HCT116 (cell line): Measurements from ENCODE around the gene POLR1B. TPM values are rescaled to one million over a fixed set of nuclear protein-coding genes. Genes with fewer than 3 reads are reported as not detected.

Experiments
- ATAC-seq: fragments of 200-7000 bp; cut with Tn5 transposase; 2 replicates; pipeline ENCODE4 v1.9.1; 2020; ENCODE audit warnings: mild to moderate bottlenecking, moderate library complexity
- BruUV-seq: library from RNA; stranded (reverse); fragments of 400-500 nt; replicated peaks from 2 replicates; lab custom pipeline; 2021; lab: Mats Ljungman, UMichigan
- CTCF ChIA-PET: fragments of 300-600 bp; sonication (Branson Sonifier 250); formaldehyde crosslinking; loops from one replicate; lab custom pipeline; 2021; ENCODE audit warnings: antibody characterized with exemption; lab: Charles Lee
- POLR2A ChIA-PET: fragments of 300-600, 350-600 bp; sonication (Branson Sonifier 250); formaldehyde crosslinking; loops from one replicate; lab custom pipeline; 2021; ENCODE audit warnings: antibody characterized with exemption; lab: Charles Lee
- RAD21 ChIA-PET, 2 experiments: fragments of 300-600 bp; sonication (Branson Sonifier 250); formaldehyde crosslinking; loops; one replicate each; lab custom pipeline; 2023; ENCODE audit warnings: low total read pairs in 2 of 2; ENCODE audit not compliant: uncharacterized antibody in 2 of 2, unreplicated experiment in 2 of 2, low non-redundant PET in 1 of 2; lab: Charles Lee
- DNase-seq: peaks from one replicate; pipeline ENCODE4 v3.0.0-alpha.2; 2010; ENCODE audit warnings: low read depth, low spot score
- H2AFZ ChIP-seq: fragments of 200-600 bp; shearing (Covaris generic), sonication (generic); 2 replicates; pipeline ENCODE4 v1.6.1; 2017; ENCODE audit warnings: low read depth, mixed run types, mixed read lengths, antibody characterized with exemption, low read length; ENCODE audit not compliant: poor library complexity, severe bottlenecking
- H3K27ac ChIP-seq: 2 replicates; pipeline ENCODE4 v1.5.1; 2012; ENCODE audit warnings: low read depth, low read length
- H3K27me3 ChIP-seq: fragments of 200-600 bp; sonication (generic); 2 replicates; pipeline ENCODE4 v1.6.1; 2016; ENCODE audit warnings: mixed run types, low read length, mixed read lengths; ENCODE audit not compliant: insufficient read depth
- H3K36me3 ChIP-seq, 2 experiments: fragments of 200-500 bp in 1 of 2; fragments of 200-600 bp in 1 of 2; sonication (Bioruptor generic) in 1 of 2; sonication (generic) in 1 of 2; 2 replicates each; pipeline versions ENCODE4 v1.5.1 to v1.6.1; 2014 to 2016; ENCODE audit warnings: low read length in 2 of 2, inconsistent platforms in 1 of 2, mixed read lengths in 1 of 2, mixed run types in 1 of 2; ENCODE audit not compliant: insufficient read depth in 2 of 2, control insufficient read depth in 1 of 2
- H3K4me1 ChIP-seq, 2 experiments: fragments of 200-600 bp in 1 of 2; sonication (generic) in 1 of 2; 2 replicates each; pipeline versions ENCODE4 v1.5.1 to v1.6.1; 2012 to 2017; ENCODE audit warnings: low read length in 2 of 2, inconsistent platforms in 1 of 2, mild to moderate bottlenecking in 1 of 2, mixed read lengths in 1 of 2, mixed run types in 1 of 2, moderate library complexity in 1 of 2; ENCODE audit not compliant: insufficient read depth in 2 of 2, control insufficient read depth in 1 of 2
- H3K4me2 ChIP-seq: fragments of 200-600 bp; sonication (generic); 2 replicates; pipeline ENCODE4 v1.6.1; 2017; ENCODE audit warnings: mixed run types, low read length, mixed read lengths
- H3K4me3 ChIP-seq, 2 experiments: fragments of 200-600 bp in 1 of 2; sonication (generic) in 1 of 2; replicated peaks in 1 of 2; 2 replicates each; pipeline ENCODE4 v1.5.1; 2011 to 2016; ENCODE audit warnings: low read length in 2 of 2, control low read depth in 1 of 2, low read depth in 1 of 2, mild to moderate bottlenecking in 1 of 2, mixed read lengths in 1 of 2, mixed run types in 1 of 2
- H3K79me2 ChIP-seq: fragments of 200-600 bp; sonication (generic); 2 replicates; pipeline ENCODE4 v1.6.1; 2017; ENCODE audit warnings: mild to moderate bottlenecking, mixed run types, low read length, moderate library complexity, mixed read lengths; ENCODE audit not compliant: insufficient read depth
- H3K9ac ChIP-seq: fragments of 200-600 bp; sonication (generic); 2 replicates; pipeline ENCODE4 v1.6.1; 2016; ENCODE audit warnings: low read length, mixed read lengths
- H3K9me2 ChIP-seq: fragments of 200-600 bp; sonication (generic), shearing (Covaris generic); 2 replicates; pipeline ENCODE4 v1.6.1; 2017; ENCODE audit warnings: mixed run types, mild to moderate bottlenecking, moderate library complexity; ENCODE audit not compliant: insufficient read depth
- H3K9me3 ChIP-seq, 2 experiments: fragments of 200-500 bp in 1 of 2; fragments of 200-600 bp in 1 of 2; sonication (Bioruptor generic) in 1 of 2; sonication (generic) in 1 of 2; 2 replicates each; pipeline ENCODE4 v1.6.1; 2014 to 2017; ENCODE audit warnings: low read length in 2 of 2, mixed read lengths in 2 of 2, inconsistent platforms in 1 of 2, low read depth in 1 of 2, mild to moderate bottlenecking in 1 of 2, mixed run types in 1 of 2, moderate library complexity in 1 of 2; ENCODE audit not compliant: control insufficient read depth in 1 of 2, insufficient read depth in 1 of 2
- H4K20me1 ChIP-seq: fragments of 200-600 bp; sonication (generic), shearing (Covaris generic); 2 replicates; pipeline ENCODE4 v1.6.1; 2017; ENCODE audit warnings: mixed run types, mild to moderate bottlenecking, moderate library complexity; ENCODE audit not compliant: insufficient read depth
- EGR1 ChIP-seq: IDR thresholded peaks from 2 replicates; pipeline ENCODE4 v1.6.1; 2012; ENCODE audit warnings: low read depth
- EZH2 ChIP-seq: fragments of 200-600 bp; sonication (generic); IDR thresholded peaks from 2 replicates; pipeline ENCODE4 v1.6.1; 2017; ENCODE audit warnings: antibody characterized with exemption, mixed run types
- EZH2phosphoT487 ChIP-seq: fragments of 200-600 bp; IDR thresholded peaks from 2 replicates; pipeline ENCODE4 v1.6.1; 2018; ENCODE audit warnings: antibody characterized with exemption, borderline replicate concordance
- MAX ChIP-seq: IDR thresholded peaks from 2 replicates; pipeline ENCODE4 v1.6.1; 2012
- POLR2A ChIP-seq: IDR thresholded peaks from 2 replicates; pipeline ENCODE4 v1.7.0; 2011; ENCODE audit warnings: borderline replicate concordance; ENCODE audit not compliant: insufficient read depth, insufficient read length; ENCODE audit errors: extremely low read depth
- POLR2AphosphoS5 ChIP-seq: IDR thresholded peaks from 2 replicates; pipeline ENCODE4 v1.6.1; 2011; ENCODE audit warnings: mild to moderate bottlenecking, low read depth, low read length, moderate library complexity
- REST ChIP-seq: IDR thresholded peaks from 2 replicates; pipeline ENCODE4 v1.6.1; 2012; ENCODE audit warnings: low read depth
- SIN3A ChIP-seq: IDR thresholded peaks from 2 replicates; pipeline ENCODE4 v1.6.1; 2012; ENCODE audit warnings: low read depth
- SP1 ChIP-seq: IDR thresholded peaks from 2 replicates; pipeline ENCODE4 v1.6.1; 2012; ENCODE audit warnings: low read depth
- SRF ChIP-seq: IDR thresholded peaks from 2 replicates; pipeline ENCODE4 v1.6.1; 2012; ENCODE audit warnings: low read depth
- TCF7L2 ChIP-seq: IDR thresholded peaks from 2 replicates; pipeline ENCODE4 v1.7.0; 2011; ENCODE audit warnings: borderline replicate concordance, inconsistent platforms; ENCODE audit not compliant: insufficient read depth, insufficient read length; ENCODE audit errors: extremely low read depth
- ZBTB33 ChIP-seq: IDR thresholded peaks from 2 replicates; pipeline ENCODE4 v1.6.1; 2011; ENCODE audit warnings: mild to moderate bottlenecking, low read length, moderate library complexity; ENCODE audit not compliant: insufficient replicate concordance; ENCODE audit errors: extremely low read depth
- ZFX ChIP-seq: fragments of 450-650 bp; IDR thresholded peaks from 2 replicates; pipeline ENCODE4 v1.6.1; 2017
- ZNF274 ChIP-seq: fragments of 200-500 bp; sonication (Bioruptor generic); IDR thresholded peaks from 2 replicates; pipeline ENCODE4 v1.6.1; 2014; ENCODE audit warnings: mild to moderate bottlenecking, low read depth, low read length, inconsistent platforms
- intact Hi-C: fragments of 100-400 bp; cut with micrococcal nuclease; formaldehyde crosslinking; loops from 2 replicates; pipeline ENCODE4 v1.10.0; 2022
- total RNA-seq: library from RNA; stranded (reverse); gene quantifications from one replicate; pipeline ENCODE4 v1.2.1, GENCODE V29; 2021; ENCODE audit not compliant: unreplicated experiment
- TF ChIP-seq, protein P1 (sequence below): IDR thresholded peaks from 2 replicates; pipeline ENCODE4 v1.6.1; 2012
- TF ChIP-seq, protein P2 (sequence below), 3 experiments: fragments of 200-600 bp in 1 of 3; sonication (generic) in 1 of 3; IDR thresholded peaks in 2 of 3; conservative IDR thresholded peaks in 1 of 3; 2 replicates each; pipeline ENCODE4 v1.5.1; 2012 to 2017; ENCODE audit warnings: low read depth in 2 of 3, low read length in 2 of 3, antibody characterized with exemption in 1 of 3, borderline replicate concordance in 1 of 3, control low read depth in 1 of 3, mild to moderate bottlenecking in 1 of 3, mixed read lengths in 1 of 3, mixed run types in 1 of 3, moderate library complexity in 1 of 3; ENCODE audit not compliant: insufficient read depth in 1 of 3

POLR1B gene
- total RNA-seq, 1 experiment from 2014 or later = 57.7 TPM

GRCh38 chr2:112530728-112531127 is 11.5 kb upstream of the POLR1B start:
- no peak overlapping the region for H3K4me2 ChIP-seq
- POLR2A ChIA-PET = no interaction called here
- no peaks in the 10 kb centered on the region for H3K79me2 ChIP-seq
- no peaks in the 10 kb centered on the region for H3K4me1 ChIP-seq
- H3K9me2 ChIP-seq = no peaks in the 10 kb centered on the region
- H3K9me3 ChIP-seq = no peaks in the 10 kb centered on the region
- intact Hi-C loops = no loop called here
- no peak for DNase-seq
- no peak for TF ChIP-seq MAX
- TF ChIP-seq, protein P1, sequence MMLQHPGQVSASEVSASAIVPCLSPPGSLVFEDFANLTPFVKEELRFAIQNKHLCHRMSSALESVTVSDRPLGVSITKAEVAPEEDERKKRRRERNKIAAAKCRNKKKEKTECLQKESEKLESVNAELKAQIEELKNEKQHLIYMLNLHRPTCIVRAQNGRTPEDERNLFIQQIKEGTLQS = no peak
- no peak for TF ChIP-seq REST
- no peak for TF ChIP-seq EZH2
- TF ChIP-seq POLR2A = no peak
- TF ChIP-seq SRF = no peak
- no peak for TF ChIP-seq EZH2phosphoT487
- TF ChIP-seq ZBTB33 = no peak
- TF ChIP-seq, protein P2, sequence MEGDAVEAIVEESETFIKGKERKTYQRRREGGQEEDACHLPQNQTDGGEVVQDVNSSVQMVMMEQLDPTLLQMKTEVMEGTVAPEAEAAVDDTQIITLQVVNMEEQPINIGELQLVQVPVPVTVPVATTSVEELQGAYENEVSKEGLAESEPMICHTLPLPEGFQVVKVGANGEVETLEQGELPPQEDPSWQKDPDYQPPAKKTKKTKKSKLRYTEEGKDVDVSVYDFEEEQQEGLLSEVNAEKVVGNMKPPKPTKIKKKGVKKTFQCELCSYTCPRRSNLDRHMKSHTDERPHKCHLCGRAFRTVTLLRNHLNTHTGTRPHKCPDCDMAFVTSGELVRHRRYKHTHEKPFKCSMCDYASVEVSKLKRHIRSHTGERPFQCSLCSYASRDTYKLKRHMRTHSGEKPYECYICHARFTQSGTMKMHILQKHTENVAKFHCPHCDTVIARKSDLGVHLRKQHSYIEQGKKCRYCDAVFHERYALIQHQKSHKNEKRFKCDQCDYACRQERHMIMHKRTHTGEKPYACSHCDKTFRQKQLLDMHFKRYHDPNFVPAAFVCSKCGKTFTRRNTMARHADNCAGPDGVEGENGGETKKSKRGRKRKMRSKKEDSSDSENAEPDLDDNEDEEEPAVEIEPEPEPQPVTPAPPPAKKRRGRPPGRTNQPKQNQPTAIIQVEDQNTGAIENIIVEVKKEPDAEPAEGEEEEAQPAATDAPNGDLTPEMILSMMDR (IDR thresholded peaks at IDR 0.05 in 2 of 3, conservative IDR thresholded peaks at IDR 0.05 in 1 of 3; ENCODE audit: borderline replicate concordance in 1 of 3, insufficient read depth in 1 of 3, low read depth in 2 of 3, low read length in 2 of 3) = no peak
- no peak for TF ChIP-seq EGR1
- TF ChIP-seq SP1 = no peak
- TF ChIP-seq POLR2AphosphoS5 = no peak
- no peak for TF ChIP-seq ZFX
- TF ChIP-seq ZNF274 = no peak
- TF ChIP-seq SIN3A = no peak
- TF ChIP-seq TCF7L2 = no peak
- H4K20me1 ChIP-seq = no peaks in the 10 kb centered on the region
- H2AFZ ChIP-seq = no peak overlapping the region
- no peak for ATAC-seq
- no TSS peak for BruUV-seq
- RAD21 ChIA-PET = no interaction called here
- peaks cover 14 to 20% of the 10 kb centered on the region in 2 experiments for H3K36me3 ChIP-seq
- H3K4me3 ChIP-seq = no peak overlapping the region
- H3K27me3 ChIP-seq = no peaks in the 10 kb centered on the region
- H3K9ac ChIP-seq = no peak overlapping the region
- CTCF ChIA-PET = no interaction called here
- no peak overlapping the region for H3K27ac ChIP-seq
